H1 (cell line): ENCODE results near the gene ZPR1. TPM values are rescaled to one million over a fixed set of nuclear protein-coding genes. Genes with fewer than 3 reads are reported as not detected.
A peak's percentile ranks its signal among the peaks of the same experiment; 100 is the strongest.

Experiments
- CTCF ChIA-PET: fragments of 300-600 bp; sonication (Branson Sonifier 250); formaldehyde crosslinking; loops from one replicate; lab custom pipeline; 2021; ENCODE audit not compliant: partially characterized antibody; lab: Charles Lee
- POLR2A ChIA-PET: fragments of 300-600 bp; sonication (Branson Sonifier 250); formaldehyde crosslinking; loops from one replicate; lab custom pipeline; 2021; ENCODE audit warnings: inconsistent platforms; ENCODE audit not compliant: partially characterized antibody; lab: Charles Lee
- DNase-seq, 2 experiments: peaks; one replicate each; pipeline versions ENCODE4 v3.0.0 to v3.0.0-alpha.2; 2010 to 2022; ENCODE audit warnings: low spot score in 2 of 2, low read depth in 1 of 2, mixed read lengths in 1 of 2
- FAIRE-seq: peaks from 2 replicates; lab custom pipeline; 2011; peaks lifted over from hg19 to GRCh38; lab: Jason Lieb, UNC
- H2AFZ ChIP-seq: 2 replicates; pipeline ENCODE4 v1.8.1; 2012; ENCODE audit warnings: low read length, inconsistent platforms
- H2AK5ac ChIP-seq: 2 replicates; pipeline ENCODE4 v1.6.1; 2013; ENCODE audit warnings: low read depth, low read length
- H2BK120ac ChIP-seq: replicated peaks from 2 replicates; pipeline ENCODE3; 2013; ENCODE audit warnings: low read depth, low read length, inconsistent platforms
- H2BK12ac ChIP-seq: 2 replicates; pipeline ENCODE4 v1.6.1; 2013; ENCODE audit warnings: low read depth, low read length
- H2BK15ac ChIP-seq: 2 replicates; pipeline ENCODE4 v1.6.1; 2013; ENCODE audit warnings: low read length
- H2BK20ac ChIP-seq: 2 replicates; pipeline ENCODE4 v1.6.1; 2013; ENCODE audit warnings: low read length
- H2BK5ac ChIP-seq: 2 replicates; pipeline ENCODE4 v1.6.1; 2013; ENCODE audit warnings: low read depth, low read length
- H3K14ac ChIP-seq: 2 replicates; pipeline ENCODE4 v1.6.1; 2013; ENCODE audit warnings: inconsistent platforms; ENCODE audit not compliant: insufficient read length
- H3K18ac ChIP-seq: 2 replicates; pipeline ENCODE4 v1.6.1; 2013; ENCODE audit warnings: low read length; ENCODE audit errors: extremely low read depth
- H3K23ac ChIP-seq: 2 replicates; pipeline ENCODE4 v1.6.1; 2013; ENCODE audit warnings: inconsistent platforms; ENCODE audit not compliant: insufficient read length
- H3K23me2 ChIP-seq: 2 replicates; pipeline ENCODE4 v1.6.1; 2013; ENCODE audit warnings: low read depth, low read length
- H3K27ac ChIP-seq: 2 replicates; pipeline ENCODE4 v1.6.1; 2011; ENCODE audit warnings: low read depth, low read length, inconsistent platforms
- H3K27me3 ChIP-seq, 4 experiments: replicated peaks in 1 of 4; 1 replicate in 1 of 4; 2 replicates in 3 of 4; pipeline versions ENCODE4 v1.6.1 to v1.8.1; 2011 to 2013; ENCODE audit warnings: low read length in 3 of 4, mild to moderate bottlenecking in 3 of 4, inconsistent platforms in 2 of 4, mixed read lengths in 2 of 4, moderate library complexity in 1 of 4; ENCODE audit not compliant: control insufficient read depth in 3 of 4, insufficient read depth in 3 of 4; ENCODE audit errors: extremely low read depth in 1 of 4
- H3K36me3 ChIP-seq, 4 experiments: 2 replicates each; pipeline versions ENCODE4 v1.6.1 to v1.8.1; 2011 to 2013; ENCODE audit warnings: mild to moderate bottlenecking in 4 of 4, low read length in 3 of 4, moderate library complexity in 2 of 4, control low read depth in 1 of 4, inconsistent platforms in 1 of 4; ENCODE audit not compliant: insufficient read depth in 4 of 4, control insufficient read depth in 2 of 4
- H3K4ac ChIP-seq: replicated peaks from 2 replicates; pipeline ENCODE3; 2013; ENCODE audit warnings: low read length, low read depth, mixed read lengths, inconsistent platforms; ENCODE audit not compliant: insufficient read length
- H3K4me1 ChIP-seq, 4 experiments: replicated peaks in 1 of 4; 1 replicate in 1 of 4; 2 replicates in 3 of 4; pipeline versions ENCODE4 v1.6.1 to v1.8.1; 2011 to 2013; ENCODE audit warnings: low read length in 3 of 4, inconsistent platforms in 2 of 4, mixed read lengths in 1 of 4; ENCODE audit not compliant: insufficient read depth in 4 of 4, control insufficient read depth in 3 of 4
- H3K4me2 ChIP-seq, 2 experiments: 2 replicates each; pipeline versions ENCODE4 v1.6.1 to v1.8.1; 2011 to 2013; ENCODE audit warnings: low read depth in 2 of 2, low read length in 2 of 2, control low read depth in 1 of 2, inconsistent platforms in 1 of 2, mild to moderate bottlenecking in 1 of 2; ENCODE audit not compliant: insufficient read depth in 1 of 2
- H3K4me3 ChIP-seq, 4 experiments: fragments of 200-600, 300-600 bp in 1 of 4; sonication (generic), shearing (Covaris generic), sonication (Bioruptor Twin) in 1 of 4; 2 replicates each; pipeline versions ENCODE4 v1.5.1 to v1.8.1; 2011 to 2016; ENCODE audit warnings: low read length in 4 of 4, low read depth in 3 of 4, control low read depth in 2 of 4, inconsistent platforms in 2 of 4, mild to moderate bottlenecking in 2 of 4, mixed read lengths in 1 of 4, moderate library complexity in 1 of 4; ENCODE audit not compliant: insufficient read depth in 2 of 4; ENCODE audit errors: extremely low read depth in 1 of 4
- H3K56ac ChIP-seq: replicated peaks from 2 replicates; pipeline ENCODE3; 2013; ENCODE audit warnings: low read depth, mild to moderate bottlenecking, mixed read lengths, low read length, inconsistent platforms; ENCODE audit not compliant: insufficient read length
- H3K79me1 ChIP-seq: 2 replicates; pipeline ENCODE4 v1.6.1; 2013; ENCODE audit warnings: low read depth, low read length, control low read depth
- H3K79me2 ChIP-seq, 2 experiments: 2 replicates each; pipeline versions ENCODE4 v1.6.1 to v1.8.1; 2012 to 2013; ENCODE audit warnings: low read length in 2 of 2, mild to moderate bottlenecking in 2 of 2, inconsistent platforms in 1 of 2; ENCODE audit not compliant: insufficient read depth in 2 of 2, control insufficient read depth in 1 of 2
- H3K9ac ChIP-seq, 4 experiments: replicated peaks in 1 of 4; 1 replicate in 1 of 4; 2 replicates in 3 of 4; pipeline versions ENCODE4 v1.6.1 to v1.8.1; 2011 to 2013; ENCODE audit warnings: low read depth in 3 of 4, low read length in 3 of 4, control low read depth in 2 of 4, mild to moderate bottlenecking in 2 of 4, moderate library complexity in 2 of 4, inconsistent platforms in 1 of 4; ENCODE audit errors: extremely low read depth in 1 of 4
- H3K9me3 ChIP-seq, 2 experiments: 2 replicates each; pipeline versions ENCODE4 v1.6.1 to v1.8.1; 2012 to 2013; ENCODE audit warnings: mild to moderate bottlenecking in 2 of 2, moderate library complexity in 2 of 2, control low read depth in 1 of 2, inconsistent platforms in 1 of 2, low read depth in 1 of 2, low read length in 1 of 2, mixed read lengths in 1 of 2; ENCODE audit not compliant: insufficient read depth in 2 of 2
- H4K20me1 ChIP-seq, 2 experiments: replicated peaks in 1 of 2; 2 replicates each; pipeline versions ENCODE3 to v1.8.1; 2011 to 2013; ENCODE audit warnings: inconsistent platforms in 2 of 2, low read length in 2 of 2, mild to moderate bottlenecking in 1 of 2; ENCODE audit not compliant: insufficient read depth in 2 of 2, control insufficient read depth in 1 of 2
- H4K5ac ChIP-seq: 2 replicates; pipeline ENCODE4 v1.6.1; 2013; ENCODE audit warnings: low read length, low read depth, mixed read lengths, inconsistent platforms; ENCODE audit not compliant: insufficient read length
- H4K8ac ChIP-seq: 2 replicates; pipeline ENCODE4 v1.8.0; 2013; ENCODE audit warnings: mild to moderate bottlenecking, moderate library complexity, low read length, inconsistent platforms; ENCODE audit not compliant: insufficient read depth; ENCODE audit errors: extremely low read depth
- H4K91ac ChIP-seq: replicated peaks from 2 replicates; pipeline ENCODE3; 2013; ENCODE audit warnings: low read length, mixed read lengths, inconsistent platforms; ENCODE audit not compliant: insufficient read length
- BACH1 ChIP-seq: IDR thresholded peaks from 2 replicates; pipeline ENCODE4 v1.6.1; 2012; ENCODE audit warnings: low read length, improper control_type of control experiment
- CBX8 ChIP-seq: fragments of 300-800, 300-1000 bp; sonication (generic); IDR thresholded peaks from 2 replicates; pipeline ENCODE4 v1.7.1; 2016; ENCODE audit warnings: low read depth, low read length, borderline replicate concordance
- CTCF ChIP-seq, 3 experiments: IDR thresholded peaks; 1 replicate in 2 of 3; 2 replicates in 1 of 3; pipeline versions ENCODE4 v1.5.1 to v1.6.1; 2011; ENCODE audit warnings: low read length in 3 of 3, mild to moderate bottlenecking in 3 of 3, inconsistent platforms in 2 of 3, low read depth in 1 of 3, moderate library complexity in 1 of 3; ENCODE audit not compliant: insufficient read depth in 1 of 3; ENCODE audit errors: control extremely low read depth in 1 of 3
- EZH2 ChIP-seq: fragments of 200-600 bp; sonication (generic); IDR thresholded peaks from 2 replicates; pipeline ENCODE4 v1.7.1; 2012; ENCODE audit warnings: low read depth, mild to moderate bottlenecking, moderate library complexity, low read length, inconsistent platforms; ENCODE audit not compliant: severe bottlenecking
- FOSL1 ChIP-seq: IDR thresholded peaks from 2 replicates; pipeline ENCODE4 v1.6.1; 2011; ENCODE audit warnings: mild to moderate bottlenecking, low read depth, low read length, moderate library complexity; ENCODE audit not compliant: insufficient read depth
- KDM1A ChIP-seq: fragments of 200-600, 300-600 bp; sonication (generic); IDR thresholded peaks from 2 replicates; pipeline ENCODE4 v1.7.1; 2016; ENCODE audit warnings: mild to moderate bottlenecking, low read length, borderline replicate concordance
- KDM4A ChIP-seq: IDR thresholded peaks from one replicate; pipeline ENCODE4 v1.7.1; 2012; ENCODE audit warnings: low read depth, mild to moderate bottlenecking, moderate library complexity, low read length, inconsistent platforms; ENCODE audit not compliant: severe bottlenecking
- PHF8 ChIP-seq: fragments of 200-600 bp; sonication (generic); conservative IDR thresholded peaks from 2 replicates; pipeline ENCODE4 v1.7.1; 2012; ENCODE audit warnings: low read depth, mild to moderate bottlenecking, inconsistent platforms, low read length, moderate library complexity
- RBBP5 ChIP-seq: IDR thresholded peaks from 2 replicates; pipeline ENCODE4 v1.7.1; 2012; ENCODE audit warnings: low read depth, mild to moderate bottlenecking, inconsistent platforms, low read length, moderate library complexity, borderline replicate concordance
- SIN3A ChIP-seq, 2 experiments: IDR thresholded peaks in 1 of 2; conservative IDR thresholded peaks in 1 of 2; 2 replicates each; pipeline ENCODE4 v1.6.1; 2011 to 2012; ENCODE audit warnings: low read length in 2 of 2, improper control_type of control experiment in 1 of 2, low read depth in 1 of 2, mild to moderate bottlenecking in 1 of 2
- WGBS, 2 experiments: shearing (Covaris generic) in 1 of 2; methylation state at CpG; one replicate each; pipeline versions ENCODE4 v1.1.6 to v1.1.7; 2013 to 2015; ENCODE audit warnings: low lambda C conversion rate in 2 of 2, mixed read lengths in 2 of 2, inconsistent platforms in 1 of 2, low coverage in 1 of 2, missing lambda C conversion rate in 1 of 2; ENCODE audit not compliant: insufficient replicate concordance in 2 of 2, insufficient coverage in 1 of 2, insufficient read length in 1 of 2; ENCODE audit errors: extremely low coverage in 1 of 2, missing lambda C conversion rate in 1 of 2; 5-methylcytosine and 5-hydroxymethylcytosine counted together
- polyA plus RNA-seq, 7 experiments: library from polyadenylated mRNA; depleted of rRNA in 3 of 7; stranded (reverse) in 5 of 7; unstranded in 2 of 7; fragments of >200 nt in 5 of 7; fragments of 200-250 nt in 2 of 7; gene quantifications; 1 replicate in 5 of 7; 2 replicates in 1 of 7; 4 replicates in 1 of 7; pipeline versions ENCODE4 v1.2.1 to v1.2.3, GENCODE V29; 2011 to 2013; ENCODE audit warnings: missing spikeins in 2 of 7, mixed read lengths in 2 of 7
- total RNA-seq: library from RNA; stranded (reverse); fragmentation: NEBNext Ultra II Directional; extraction: Animal tissue kit (Norgen Biotek cat#: 25700); gene quantifications from 2 replicates; pipeline ENCODE4 v1.2.1, GENCODE V29; 2021

ZPR1 gene
- total and polyA plus RNA-seq, 2 of the 8 experiments (the other 6 are each of a cell fraction or from before 2014, with no cell fraction given): 36.7 to 70.5 TPM

DNA sequence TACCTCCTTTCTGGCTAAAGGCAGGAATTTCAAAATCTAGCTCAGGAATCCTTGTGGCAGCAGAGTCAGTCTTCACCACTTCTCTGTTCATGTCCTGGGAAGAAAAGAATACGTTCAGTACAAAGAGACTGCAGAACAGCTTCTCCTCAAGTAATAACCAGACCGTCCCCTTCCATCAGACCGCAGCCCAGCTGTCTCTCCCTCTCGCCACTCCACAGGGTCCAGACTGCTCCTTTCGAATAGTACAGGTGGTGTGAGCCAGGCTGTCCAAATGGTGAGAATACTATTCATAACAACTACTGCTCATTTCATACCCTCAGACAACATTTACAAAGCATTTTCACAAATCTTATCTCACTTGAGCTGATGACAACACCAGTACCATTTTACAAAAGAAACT is 857 bp downstream of the ZPR1 start:
- H4K91ac ChIP-seq: no peak overlapping the region
- peaks cover 0 to 15% of the 10 kb centered on the region in 2 experiments; a peak in 2 of 4 replicates for H3K79me2 ChIP-seq
- CTCF ChIA-PET: interaction anchor here (0.7 to 12.1 kb wide), 10 partner anchors 8 to 89 kb away, joined by 3 to 237 read pairs (median 4); partner anchors contain the start of genes APOA1, APOA4 and APOC3
- H3K4me1 ChIP-seq: peaks cover 2 to 9% (median 5%) of the 10 kb centered on the region in 4 experiments
- H3K56ac ChIP-seq: no peak overlapping the region
- DNase-seq: no peak
- no peak overlapping the region for H2BK120ac ChIP-seq
- no peak overlapping the region for H3K23ac ChIP-seq
- no peaks in the 10 kb centered on the region for H3K9me3 ChIP-seq
- no peak overlapping the region for H2BK5ac ChIP-seq
- no peak overlapping the region for H3K18ac ChIP-seq
- FAIRE-seq: no peak
- POLR2A ChIA-PET: interaction anchor here (1.0 to 6.0 kb wide), 7 partner anchors 9 to 445 kb away, joined by 3 to 29 read pairs (median 4); partner anchors contain the start of genes APOA1, BUD13 and PCSK7
- no peaks in the 10 kb centered on the region for H4K20me1 ChIP-seq
- H3K27me3 ChIP-seq: peaks cover 0 to 11% (median 3%) of the 10 kb centered on the region in 4 experiments; a peak in 4 of 7 replicates
- no peak overlapping the region for H4K5ac ChIP-seq
- H3K14ac ChIP-seq: no peak overlapping the region
- H3K9ac ChIP-seq: peak overlapping the region in 1 of 4 experiments; percentile 65; a peak in 3 of 7 replicates
- H4K8ac ChIP-seq: no peak overlapping the region; the same call in 1 of the 2 replicates
- H2AFZ ChIP-seq: no peak overlapping the region
- no peak overlapping the region for H3K4ac ChIP-seq
- H3K23me2 ChIP-seq: peaks cover 11% of the 10 kb centered on the region
- 77% methylated on average over 5 of the region's 5 CpGs; no CpG with 5 or more reads in 1 of the 2 experiments for WGBS, 2 experiments
- H2BK20ac ChIP-seq: no peak overlapping the region
- H3K4me3 ChIP-seq: peak overlapping the region; percentile 79 to 93 (median 85)
- H3K79me1 ChIP-seq: peaks cover 5% of the 10 kb centered on the region; the same call in 1 of the 2 replicates
- H3K27ac ChIP-seq: no peak overlapping the region
- H2AK5ac ChIP-seq: no peak overlapping the region
- peak overlapping the region; percentile 92 to 94 for H3K4me2 ChIP-seq
- no peak overlapping the region for H2BK15ac ChIP-seq
- peaks cover 33 to 46% (median 39%) of the 10 kb centered on the region in 4 experiments for H3K36me3 ChIP-seq
- H2BK12ac ChIP-seq: no peak overlapping the region
- TF ChIP-seq EZH2 (no peak), PHF8 (no peak), SIN3A (conservative IDR thresholded peaks at IDR 0.05 in 1 of 2, IDR thresholded peaks at IDR 0.05 in 1 of 2; ENCODE audit: low read depth in 1 of 2, low read length in 2 of 2) (no peak), FOSL1 (no peak), KDM1A (no peak), BACH1 (no peak), KDM4A (no peak), CBX8 (no peak), RBBP5 (no peak), CTCF (IDR thresholded peaks at IDR 0.05; ENCODE audit: control extremely low read depth in 1 of 3, insufficient read depth in 1 of 3, low read depth in 1 of 3, low read length in 3 of 3) (no peak)
